Right atrium auricular region (tissue), 2 donors: ENCODE data around the gene LYST. TPM values are rescaled to one million over a fixed set of nuclear protein-coding genes. Genes with fewer than 3 reads are reported as not detected.

Experiments
- DNase-seq: peaks from one replicate; pipeline ENCODE4 v3.0.0-alpha.2; 2019; ENCODE audit warnings: low spot score
- H3K27ac ChIP-seq, 2 donors: fragments of 200-600 bp; sonication (generic); 1 replicate in 1 of 2; 2 replicates in 1 of 2; pipeline ENCODE4 v1.5.1; 2016 to 2019
- H3K27me3 ChIP-seq, 2 donors: fragments of 200-600 bp; sonication (generic); one replicate each; pipeline versions ENCODE4 v1.5.1 to v1.6.0; 2017 to 2019
- H3K36me3 ChIP-seq: fragments of 200-600 bp; sonication (generic); one replicate; pipeline ENCODE4 v1.5.1; 2016
- H3K4me1 ChIP-seq, 2 donors: fragments of 200-600 bp; sonication (generic); one replicate each; pipeline versions ENCODE4 v1.5.1 to v1.6.0; 2017 to 2019
- H3K4me3 ChIP-seq, 2 donors: fragments of 200-600 bp; sonication (generic); 1 replicate in 1 of 2; 2 replicates in 1 of 2; pipeline ENCODE4 v1.5.1; 2017 to 2019; ENCODE audit warnings: mild to moderate bottlenecking in 1 of 2, moderate library complexity in 1 of 2
- H3K9me3 ChIP-seq, 2 donors: fragments of 200-600 bp; sonication (generic); one replicate each; pipeline ENCODE4 v1.5.1; 2019
- total RNA-seq, 2 donors: library from RNA; depleted of rRNA; stranded (reverse); fragments of >200 nt; gene quantifications; one replicate each; pipeline ENCODE4 v1.1.0, GENCODE V29; 2016
- TF ChIP-seq, protein P1 (sequence below), 2 donors: fragments of 200-600 bp; sonication (generic); IDR thresholded peaks; one replicate each; pipeline ENCODE4 v1.5.1; 2019; ENCODE audit warnings: antibody characterized with exemption in 2 of 2

Gene LYST
- total RNA-seq, 2 donors from 2014 or later, result 7.3 to 13.0 TPM

DNA sequence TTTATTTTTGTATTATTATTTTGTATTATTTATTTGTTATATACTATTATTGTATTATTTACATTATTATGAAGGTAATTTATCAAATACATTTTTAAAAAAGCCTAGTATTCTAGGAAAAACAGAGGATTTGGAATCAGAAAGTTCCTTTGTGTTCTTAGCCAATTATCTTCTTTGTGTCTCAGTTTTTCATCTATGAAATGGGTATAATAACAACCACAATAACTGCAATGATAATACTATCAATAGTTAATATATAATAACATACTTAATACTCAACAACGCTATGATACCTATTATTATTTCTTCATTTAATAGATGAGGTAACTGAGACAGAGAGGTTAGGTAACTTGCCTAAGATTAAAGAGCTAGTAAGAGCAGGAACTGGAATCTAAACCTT lies 136.7 kb downstream of the LYST start:
- H3K4me1 ChIP-seq, result no peaks in the 10 kb centered on the region
- no peaks in the 10 kb centered on the region for H3K27me3 ChIP-seq
- peaks cover 26% of the 10 kb centered on the region for H3K36me3 ChIP-seq
- H3K9me3 ChIP-seq, result no peaks in the 10 kb centered on the region
- no peak for DNase-seq
- TF ChIP-seq, protein P1, sequence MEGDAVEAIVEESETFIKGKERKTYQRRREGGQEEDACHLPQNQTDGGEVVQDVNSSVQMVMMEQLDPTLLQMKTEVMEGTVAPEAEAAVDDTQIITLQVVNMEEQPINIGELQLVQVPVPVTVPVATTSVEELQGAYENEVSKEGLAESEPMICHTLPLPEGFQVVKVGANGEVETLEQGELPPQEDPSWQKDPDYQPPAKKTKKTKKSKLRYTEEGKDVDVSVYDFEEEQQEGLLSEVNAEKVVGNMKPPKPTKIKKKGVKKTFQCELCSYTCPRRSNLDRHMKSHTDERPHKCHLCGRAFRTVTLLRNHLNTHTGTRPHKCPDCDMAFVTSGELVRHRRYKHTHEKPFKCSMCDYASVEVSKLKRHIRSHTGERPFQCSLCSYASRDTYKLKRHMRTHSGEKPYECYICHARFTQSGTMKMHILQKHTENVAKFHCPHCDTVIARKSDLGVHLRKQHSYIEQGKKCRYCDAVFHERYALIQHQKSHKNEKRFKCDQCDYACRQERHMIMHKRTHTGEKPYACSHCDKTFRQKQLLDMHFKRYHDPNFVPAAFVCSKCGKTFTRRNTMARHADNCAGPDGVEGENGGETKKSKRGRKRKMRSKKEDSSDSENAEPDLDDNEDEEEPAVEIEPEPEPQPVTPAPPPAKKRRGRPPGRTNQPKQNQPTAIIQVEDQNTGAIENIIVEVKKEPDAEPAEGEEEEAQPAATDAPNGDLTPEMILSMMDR (IDR thresholded peaks at IDR 0.05), result no peak
- no peak overlapping the region for H3K4me3 ChIP-seq
- no peak overlapping the region for H3K27ac ChIP-seq

DNA sequence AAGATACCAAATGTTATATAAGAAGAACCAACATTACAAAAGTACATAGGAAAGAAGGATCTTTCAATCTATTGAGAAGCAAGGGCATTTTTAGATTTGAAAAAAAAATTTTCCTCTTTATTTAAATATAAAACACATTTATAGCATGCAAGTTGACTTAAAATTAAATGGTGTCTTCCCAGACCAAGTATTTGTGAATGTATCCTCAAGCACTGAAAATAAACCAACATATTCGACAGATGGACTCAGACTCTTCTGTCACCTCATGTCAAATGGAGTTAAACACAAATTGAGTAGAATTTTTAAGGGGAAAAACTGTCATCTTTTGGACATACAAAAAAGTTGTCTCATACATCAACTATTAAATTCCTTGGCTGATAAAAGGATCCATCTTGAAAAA lies 140.1 kb downstream of the LYST start:
- Histone ChIP-seq H3K4me1 (no peaks in the 10 kb centered on the region), H3K36me3 (peaks cover 35% of the 10 kb centered on the region), H3K9me3 (no peaks in the 10 kb centered on the region), H3K4me3 (no peak overlapping the region), H3K27me3 (no peaks in the 10 kb centered on the region), H3K27ac (no peak overlapping the region)
- TF ChIP-seq, protein P1 (IDR thresholded peaks at IDR 0.05), result no peak
- no peak for DNase-seq

DNA sequence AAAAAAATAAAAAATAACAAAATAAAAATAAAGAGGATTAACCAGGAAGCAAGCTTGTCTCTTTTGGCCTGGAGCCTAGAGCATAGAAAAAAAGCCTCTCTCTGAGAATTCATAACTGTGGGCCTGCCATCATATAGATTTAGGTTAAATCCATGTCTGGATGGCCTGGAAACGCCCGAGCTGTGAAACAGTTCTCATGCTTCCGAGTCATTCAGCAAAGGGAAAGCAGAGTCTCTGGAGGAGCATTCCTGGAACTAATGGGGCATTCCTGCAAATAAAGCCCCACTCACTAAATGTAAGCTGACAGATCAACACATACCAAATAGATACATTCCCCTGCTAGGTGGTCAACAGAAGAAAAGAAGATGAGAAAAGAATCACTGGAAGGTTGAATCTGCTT lies 141.3 kb downstream of the LYST start:
- no peaks in the 10 kb centered on the region for H3K27me3 ChIP-seq
- no peak overlapping the region for H3K4me3 ChIP-seq
- no peak for DNase-seq
- H3K27ac ChIP-seq, result no peak overlapping the region
- no peaks in the 10 kb centered on the region for H3K4me1 ChIP-seq
- no peaks in the 10 kb centered on the region for H3K9me3 ChIP-seq
- TF ChIP-seq, protein P1 (IDR thresholded peaks at IDR 0.05), result no peak
- peaks cover 33% of the 10 kb centered on the region for H3K36me3 ChIP-seq

DNA sequence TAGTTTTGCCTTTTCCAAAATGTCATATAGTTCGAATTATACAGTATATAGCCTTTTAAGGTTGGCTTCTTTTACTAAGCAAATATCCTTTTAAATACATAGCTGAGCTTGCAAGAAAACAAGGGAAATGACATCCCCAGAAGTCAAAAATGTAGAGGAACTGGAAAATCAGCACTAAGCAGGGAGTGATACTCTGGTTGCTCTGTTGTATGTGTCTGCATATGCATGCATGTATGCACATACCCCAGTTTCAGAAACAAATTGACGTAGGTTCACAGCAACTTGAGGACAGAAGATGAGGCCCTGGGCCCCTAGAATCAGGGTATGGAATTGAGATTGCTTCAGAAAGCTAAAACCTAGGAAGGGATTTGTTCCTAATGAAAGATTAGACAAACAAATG lies 142.0 kb downstream of the LYST start:
- no peaks in the 10 kb centered on the region for H3K27me3 ChIP-seq
- TF ChIP-seq, protein P1 (IDR thresholded peaks at IDR 0.05), result no peak
- H3K36me3 ChIP-seq, result peaks cover 28% of the 10 kb centered on the region
- no peaks in the 10 kb centered on the region for H3K9me3 ChIP-seq
- DNase-seq, result no peak
- H3K4me3 ChIP-seq, result no peak overlapping the region
- H3K4me1 ChIP-seq, result no peaks in the 10 kb centered on the region
- H3K27ac ChIP-seq, result no peak overlapping the region

DNA sequence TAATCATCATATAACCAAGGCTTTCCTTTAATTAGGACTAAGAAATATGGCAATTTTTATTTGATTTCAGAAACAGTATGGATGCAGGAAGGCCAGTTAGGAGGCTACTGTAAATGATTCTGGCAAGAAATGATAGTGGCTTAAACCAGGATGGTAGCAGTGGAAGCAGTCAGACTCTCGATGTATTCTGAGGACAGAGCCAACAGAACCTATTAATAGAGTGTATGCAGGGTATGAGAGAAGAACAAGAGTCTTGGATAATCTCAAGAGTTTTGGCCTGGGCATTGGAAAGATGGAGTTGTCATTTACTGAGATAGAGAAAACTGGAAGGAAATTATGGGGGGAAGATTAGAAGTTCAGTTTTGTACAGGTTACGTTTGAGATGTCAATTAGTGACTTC lies 143.8 kb downstream of the LYST start:
- Histone ChIP-seq H3K27ac (no peak overlapping the region), H3K4me1 (no peaks in the 10 kb centered on the region), H3K9me3 (no peaks in the 10 kb centered on the region), H3K36me3 (peaks cover 28% of the 10 kb centered on the region), H3K4me3 (no peak overlapping the region), H3K27me3 (no peaks in the 10 kb centered on the region)
- no peak for DNase-seq
- TF ChIP-seq, protein P1 (IDR thresholded peaks at IDR 0.05), result no peak

DNA sequence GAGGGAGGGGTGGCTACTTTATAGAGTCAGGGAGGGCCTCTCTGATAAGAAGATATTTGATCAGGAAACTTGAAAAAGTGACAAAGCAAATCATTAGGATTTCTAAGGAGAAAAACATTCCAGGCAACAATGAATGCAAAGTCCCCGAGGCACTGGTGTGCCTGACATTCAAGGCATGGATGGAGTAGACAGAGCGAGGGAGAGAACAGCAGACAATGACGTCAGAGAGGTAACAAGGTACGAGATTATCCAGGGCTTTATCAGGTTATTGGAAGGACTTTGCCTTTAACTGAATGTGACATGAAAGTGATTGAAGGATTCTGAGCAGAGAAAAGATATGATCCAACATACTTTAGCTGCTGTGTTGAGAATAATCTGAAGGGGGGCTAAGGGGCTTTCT lies 144.7 kb downstream of the LYST start:
- H3K36me3 ChIP-seq, result peaks cover 28% of the 10 kb centered on the region
- H3K27ac ChIP-seq, result no peak overlapping the region
- H3K27me3 ChIP-seq, result no peaks in the 10 kb centered on the region
- TF ChIP-seq, protein P1 (IDR thresholded peaks at IDR 0.05), result no peak
- no peaks in the 10 kb centered on the region for H3K4me1 ChIP-seq
- H3K4me3 ChIP-seq, result no peak overlapping the region
- H3K9me3 ChIP-seq, result no peaks in the 10 kb centered on the region
- DNase-seq, result no peak
